AG04450 (cell line): ENCODE measurements around the gene SLC6A20. TPM values are rescaled to one million over a fixed set of nuclear protein-coding genes. Genes with fewer than 3 reads are reported as not detected.
"Not testable (repeated sequence)": the region's sequence is repeated elsewhere in the genome, so short reads cannot be mapped to it uniquely, and the experiment has no call there.

Experiments used
- CTCF ChIA-PET: fragments of 300-600, 350-600 bp; formaldehyde crosslinking; extraction: SDS; loops from one replicate; lab custom pipeline; 2022; ENCODE audit warnings: antibody characterized with exemption, inconsistent platforms; lab: Charles Lee
- POLR2A ChIA-PET: fragments of 350-600 bp; formaldehyde crosslinking; extraction: SDS; loops from one replicate; lab custom pipeline; 2021; ENCODE audit warnings: antibody characterized with exemption, inconsistent platforms; lab: Yijun Ruan, JAX
- DNase-seq: peaks from one replicate; pipeline ENCODE4 v3.0.0-alpha.2; 2011; ENCODE audit warnings: low read depth, low spot score
- H3K27ac ChIP-seq: one replicate; pipeline ENCODE4 v1.5.1; 2012; ENCODE audit warnings: low read depth, low read length, control low read depth
- H3K27me3 ChIP-seq: one replicate; pipeline ENCODE4 v1.6.0; 2012; ENCODE audit warnings: low read length; ENCODE audit not compliant: control insufficient read depth, insufficient read depth
- H3K4me3 ChIP-seq: 2 replicates; pipeline ENCODE4 v1.5.1; 2011; ENCODE audit warnings: mild to moderate bottlenecking, low read depth, low read length, control low read depth
- H3K9me3 ChIP-seq: 2 replicates; pipeline ENCODE4 v1.5.1; 2012; ENCODE audit warnings: low read length; ENCODE audit not compliant: control insufficient read depth, insufficient read depth
- polyA plus RNA-seq: library from polyadenylated mRNA; depleted of rRNA; stranded (reverse); fragments of >200 nt; gene quantifications from 2 replicates; pipeline ENCODE4 v1.2.3, GENCODE V29; 2011
- TF ChIP-seq, protein P1 (sequence below): IDR thresholded peaks from 2 replicates; pipeline ENCODE4 v1.5.1; 2011; ENCODE audit warnings: low read depth, low read length, control low read depth, inconsistent platforms

The SLC6A20 gene
- polyA plus RNA-seq, 1 experiment, result not detected

DNA sequence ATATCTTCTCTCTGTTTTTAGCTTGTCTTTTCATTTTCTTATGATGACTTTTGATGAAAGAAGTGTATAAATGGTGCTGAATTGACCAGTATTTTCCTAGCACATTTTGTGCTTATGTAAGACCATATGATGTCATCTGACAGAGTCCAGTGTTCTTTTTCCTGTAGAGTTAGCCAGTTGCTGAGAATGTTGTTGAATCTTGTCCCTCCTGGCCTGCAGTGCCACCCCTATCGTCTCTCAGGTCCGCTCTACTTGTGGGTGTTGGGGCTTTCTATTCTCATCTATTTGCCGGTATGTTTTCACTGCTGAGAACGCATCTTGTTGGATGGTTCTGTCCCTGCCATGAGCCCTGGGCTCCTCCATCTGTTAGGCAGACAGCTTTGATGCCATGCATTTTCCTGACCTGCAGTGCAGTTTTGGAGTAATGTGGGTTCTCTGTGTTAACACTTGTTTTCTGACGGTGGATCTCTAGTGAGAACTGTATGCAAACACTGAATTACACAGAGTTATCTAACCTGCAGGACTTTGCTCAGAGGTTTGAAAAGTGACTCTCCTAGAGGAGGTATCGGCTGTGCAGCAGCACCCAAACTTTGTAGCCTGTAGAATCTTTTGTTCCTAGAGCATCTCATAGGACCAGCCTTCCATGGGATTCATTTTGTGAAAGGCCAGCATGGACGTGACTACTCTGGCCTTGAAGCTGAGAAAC lies 44.6 kb downstream of the SLC6A20 start:
- Histone ChIP-seq H3K4me3 (no peak overlapping the region), H3K27me3 (no peaks in the 10 kb centered on the region), H3K9me3 (no peaks in the 10 kb centered on the region; the same call in 1 of the 2 replicates), H3K27ac (no peak overlapping the region)
- ChIA-PET POLR2A (interaction anchor here (0.6 kb wide), 1 partner anchor 146 kb away, joined by 4 read pairs; no protein-coding TSS in a partner anchor), CTCF (interaction anchor here (1.4 kb wide), 1 partner anchor 9 kb away, joined by 5 read pairs; no protein-coding TSS in a partner anchor)
- TF ChIP-seq, protein P1, sequence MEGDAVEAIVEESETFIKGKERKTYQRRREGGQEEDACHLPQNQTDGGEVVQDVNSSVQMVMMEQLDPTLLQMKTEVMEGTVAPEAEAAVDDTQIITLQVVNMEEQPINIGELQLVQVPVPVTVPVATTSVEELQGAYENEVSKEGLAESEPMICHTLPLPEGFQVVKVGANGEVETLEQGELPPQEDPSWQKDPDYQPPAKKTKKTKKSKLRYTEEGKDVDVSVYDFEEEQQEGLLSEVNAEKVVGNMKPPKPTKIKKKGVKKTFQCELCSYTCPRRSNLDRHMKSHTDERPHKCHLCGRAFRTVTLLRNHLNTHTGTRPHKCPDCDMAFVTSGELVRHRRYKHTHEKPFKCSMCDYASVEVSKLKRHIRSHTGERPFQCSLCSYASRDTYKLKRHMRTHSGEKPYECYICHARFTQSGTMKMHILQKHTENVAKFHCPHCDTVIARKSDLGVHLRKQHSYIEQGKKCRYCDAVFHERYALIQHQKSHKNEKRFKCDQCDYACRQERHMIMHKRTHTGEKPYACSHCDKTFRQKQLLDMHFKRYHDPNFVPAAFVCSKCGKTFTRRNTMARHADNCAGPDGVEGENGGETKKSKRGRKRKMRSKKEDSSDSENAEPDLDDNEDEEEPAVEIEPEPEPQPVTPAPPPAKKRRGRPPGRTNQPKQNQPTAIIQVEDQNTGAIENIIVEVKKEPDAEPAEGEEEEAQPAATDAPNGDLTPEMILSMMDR, result no peak
- no peak for DNase-seq

DNA sequence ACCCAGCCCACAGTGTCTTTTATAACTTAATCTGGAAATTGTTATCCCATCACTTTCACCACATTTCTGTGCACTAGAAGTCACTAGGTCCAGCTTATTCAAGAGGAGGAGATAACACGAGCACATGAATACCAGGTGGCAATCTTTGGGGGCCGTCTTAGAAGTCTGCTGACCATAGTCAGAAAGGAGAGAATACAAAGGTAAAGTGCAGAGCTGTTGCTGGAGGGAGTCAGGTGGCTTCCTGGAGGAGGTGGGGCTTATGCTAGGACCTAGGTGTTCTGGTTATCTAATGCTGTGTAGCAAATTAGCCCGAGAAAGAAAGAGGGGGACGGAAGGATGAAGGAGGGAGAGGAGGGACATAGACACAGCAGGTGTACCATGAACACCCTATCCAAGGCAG lies 46.5 kb downstream of the SLC6A20 start:
- POLR2A ChIA-PET, result no interaction called here

DNA sequence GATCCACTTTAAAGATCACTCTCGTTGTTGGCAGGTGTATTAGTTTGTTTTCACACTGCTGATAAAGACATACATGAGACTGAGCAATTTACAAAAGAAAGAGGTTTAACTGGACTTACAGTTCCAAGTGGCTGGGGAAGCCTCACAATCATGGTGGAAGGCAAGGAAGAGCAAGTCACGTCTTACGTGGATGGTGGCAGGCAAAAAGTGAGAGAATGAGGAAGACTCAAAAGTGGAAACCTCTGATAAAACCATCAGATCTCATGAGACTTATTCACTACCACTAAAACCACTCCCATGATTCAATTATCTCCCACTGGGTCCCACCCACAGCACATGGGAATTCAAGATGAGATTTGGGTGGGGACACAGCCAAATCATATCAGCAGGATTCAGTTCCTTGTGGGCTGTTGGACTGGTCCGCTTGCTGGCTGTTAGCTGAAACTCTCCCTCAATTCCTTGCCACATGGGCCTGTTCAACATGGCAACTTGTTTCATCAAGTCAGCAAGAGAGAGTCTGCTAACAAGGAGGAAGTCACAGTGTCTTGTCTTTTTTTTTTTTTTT lies 47.2 kb downstream of the SLC6A20 start:
- H3K4me3 ChIP-seq, DNase-seq, H3K27ac ChIP-seq, H3K27me3 ChIP-seq, H3K9me3 ChIP-seq, POLR2A ChIA-PET: not testable (repeated sequence)
- CTCF ChIA-PET, result interaction anchor here (1.0 kb wide), 1 partner anchor 330 kb away, joined by 4 read pairs; no protein-coding TSS in a partner anchor

More for the DNA sequence above, 46.5 kb downstream of the SLC6A20 start:
- Histone ChIP-seq H3K4me3 (no peak overlapping the region), H3K9me3 (no peaks in the 10 kb centered on the region; the same call in 1 of the 2 replicates), H3K27me3 (no peaks in the 10 kb centered on the region), H3K27ac (no peak overlapping the region)
- DNase-seq, result no peak
- CTCF ChIA-PET, result no interaction called here
- TF ChIP-seq, protein P1, result no peak

DNA sequence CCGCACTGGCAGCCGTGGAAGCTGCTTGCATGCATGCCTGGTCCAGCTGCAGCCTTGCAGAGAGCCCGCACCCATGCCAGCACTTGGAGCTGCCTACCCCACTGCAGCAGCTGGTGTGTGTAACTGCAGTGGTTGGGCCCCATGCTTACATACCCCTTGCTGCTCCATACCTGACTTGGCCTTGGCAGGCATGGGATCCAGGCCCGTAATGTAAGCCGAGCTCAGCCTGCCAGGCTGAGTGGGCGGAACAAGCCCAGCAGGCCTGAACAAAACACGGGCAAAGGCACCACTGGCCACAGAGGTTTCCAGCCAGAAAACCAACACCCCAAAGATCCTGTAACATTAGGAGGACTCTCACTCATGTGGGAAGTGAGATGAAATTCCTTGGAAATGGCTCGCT lies 48.3 kb downstream of the SLC6A20 start:
- POLR2A ChIA-PET, result interaction anchor here (0.5 to 0.6 kb wide), 2 partner anchors 22 to 705 kb away, joined by 3 to 5 read pairs; no protein-coding TSS in a partner anchor
- Histone ChIP-seq H3K27ac (no peak overlapping the region), H3K4me3 (no peak overlapping the region), H3K9me3 (no peaks in the 10 kb centered on the region; the same call in 1 of the 2 replicates), H3K27me3 (no peaks in the 10 kb centered on the region)
- CTCF ChIA-PET, result interaction anchor here (0.9 to 1.1 kb wide), 4 partner anchors 11 to 331 kb away, joined by 3 to 4 read pairs (median 4); no protein-coding TSS in a partner anchor
- DNase-seq, result no peak
- TF ChIP-seq, protein P1, result no peak

GRCh38 chr3:45746777-45747622 lies 49.3 kb downstream of the SLC6A20 start:
- CTCF ChIA-PET, result interaction anchor here (1.0 kb wide), 1 partner anchor 12 kb away, joined by 4 read pairs; no protein-coding TSS in a partner anchor
- TF ChIP-seq, protein P1, result no peak

More at GRCh38 chr3:45746777-45747622, 49.3 kb downstream of the SLC6A20 start:
- DNase-seq, result no peak
- H3K4me3 ChIP-seq, result no peak overlapping the region
- no peaks in the 10 kb centered on the region; the same call in 1 of the 2 replicates for H3K9me3 ChIP-seq
- no peak overlapping the region for H3K27ac ChIP-seq
- no peaks in the 10 kb centered on the region for H3K27me3 ChIP-seq
- POLR2A ChIA-PET, result no interaction called here
